ENCODE data around the gene SYT15.
"Not testable (repeated sequence)": the region's sequence is repeated elsewhere in the genome, so short reads cannot be mapped to it uniquely, and the experiment has no call there.

The SYT15 gene

GRCh38 chr10:46593307-46593706 lies 14.4 kb downstream of the SYT15 start:
- not testable (repeated sequence) for DNase-seq

- DNase-seq, result not testable (repeated sequence)
Observed at GRCh38 chr10:46594453-46595063, 15.6 kb downstream of the SYT15 start.

- not testable (repeated sequence) for DNase-seq
Observed at GRCh38 chr10:46596570-46596969, 17.6 kb downstream of the SYT15 start.

- not testable (repeated sequence) for DNase-seq
Observed at GRCh38 chr10:46597616-46598246, 18.8 kb downstream of the SYT15 start.

GRCh38 chr10:46600516-46600915 lies 21.6 kb downstream of the SYT15 start:
- not testable (repeated sequence) for DNase-seq

GRCh38 chr10:46615540-46615939 lies 36.6 kb downstream of the SYT15 start:
- DNase-seq, result not testable (repeated sequence)

- not testable (repeated sequence) for DNase-seq
Observed at GRCh38 chr10:46616227-46616626, 37.3 kb downstream of the SYT15 start.

GRCh38 chr10:46617134-46617533 lies 38.2 kb downstream of the SYT15 start:
- not testable (repeated sequence) for DNase-seq

GRCh38 chr10:46617913-46618312 lies 39.0 kb downstream of the SYT15 start:
- DNase-seq, result not testable (repeated sequence)

- DNase-seq, result not testable (repeated sequence)
Observed at GRCh38 chr10:46623899-46624654, 45.1 kb downstream of the SYT15 start.

GRCh38 chr10:46629805-46630204 lies 50.9 kb downstream of the SYT15 start:
- DNase-seq, result not testable (repeated sequence)

GRCh38 chr10:46630816-46631215 lies 51.9 kb downstream of the SYT15 start:
- not testable (repeated sequence) for DNase-seq

- DNase-seq, result not testable (repeated sequence)
Observed at GRCh38 chr10:46631683-46632082, 52.8 kb downstream of the SYT15 start.

- not testable (repeated sequence) for DNase-seq
Observed at GRCh38 chr10:46634698-46635097, 55.8 kb downstream of the SYT15 start.

- DNase-seq, result not testable (repeated sequence)
Observed at GRCh38 chr10:46635364-46635959, 56.5 kb downstream of the SYT15 start.

- DNase-seq, result not testable (repeated sequence)
Observed at GRCh38 chr10:46640005-46640404, 61.1 kb downstream of the SYT15 start.
